Astrocyte (in vitro differentiated cells and primary cell): Measurements from ENCODE around the gene MYCBP2. TPM values are rescaled to one million over a fixed set of nuclear protein-coding genes. Genes with fewer than 3 reads are reported as not detected.
"Not testable (repeated sequence)": the region's sequence is repeated elsewhere in the genome, so short reads cannot be mapped to it uniquely, and the experiment has no call there.

ENCODE experiments used
- DNase-seq: peaks from one replicate; pipeline ENCODE4 v3.0.0-alpha.2; 2010; ENCODE audit warnings: low read depth
- FAIRE-seq: peaks from 2 replicates; lab custom pipeline; 2011; peaks lifted over from hg19 to GRCh38; lab: Jason Lieb, UNC
- H2AFZ ChIP-seq: 2 replicates; pipeline ENCODE4 v1.6.0; 2012; ENCODE audit warnings: low read depth, low read length, inconsistent platforms
- H3K27ac ChIP-seq: 2 replicates; pipeline ENCODE4 v1.5.1; 2011; ENCODE audit warnings: low read depth, low read length, inconsistent platforms
- H3K27me3 ChIP-seq: 2 replicates; pipeline ENCODE4 v1.6.0; 2011; ENCODE audit warnings: low read length, inconsistent platforms; ENCODE audit not compliant: insufficient read depth
- H3K36me3 ChIP-seq: 2 replicates; pipeline ENCODE4 v1.5.1; 2011; ENCODE audit warnings: low read length, inconsistent platforms; ENCODE audit not compliant: insufficient read depth
- H3K4me1 ChIP-seq: 2 replicates; pipeline ENCODE4 v1.5.1; 2011; ENCODE audit warnings: low read length, inconsistent platforms; ENCODE audit not compliant: insufficient read depth
- H3K4me2 ChIP-seq: 2 replicates; pipeline ENCODE4 v1.6.0; 2012; ENCODE audit warnings: low read length, inconsistent platforms
- H3K4me3 ChIP-seq: 2 replicates; pipeline ENCODE4 v1.5.1; 2011; ENCODE audit warnings: low read depth, mild to moderate bottlenecking, low read length, inconsistent platforms; ENCODE audit not compliant: insufficient read depth
- H3K79me2 ChIP-seq: 2 replicates; pipeline ENCODE4 v1.6.0; 2012; ENCODE audit warnings: mild to moderate bottlenecking, low read length, inconsistent platforms; ENCODE audit not compliant: insufficient read depth
- H3K9ac ChIP-seq: 2 replicates; pipeline ENCODE4 v1.6.0; 2012; ENCODE audit warnings: mild to moderate bottlenecking, low read length, inconsistent platforms
- H3K9me3 ChIP-seq: 2 replicates; pipeline ENCODE4 v1.5.1; 2012; ENCODE audit warnings: low read depth, mild to moderate bottlenecking, low read length, inconsistent platforms; ENCODE audit not compliant: insufficient read depth
- H4K20me1 ChIP-seq: 2 replicates; pipeline ENCODE4 v1.6.0; 2012; ENCODE audit warnings: low read length, inconsistent platforms; ENCODE audit not compliant: insufficient read depth
- H3K27ac Mint-ChIP-seq: one replicate; pipeline ENCODE4 v1.8.0; 2021; ENCODE audit warnings: mild to moderate bottlenecking, mixed read lengths; ENCODE audit not compliant: unreplicated experiment
- H3K27me3 Mint-ChIP-seq: one replicate; pipeline ENCODE4 v1.8.0; 2021; ENCODE audit warnings: low read depth, mixed read lengths; ENCODE audit not compliant: unreplicated experiment
- H3K36me3 Mint-ChIP-seq: one replicate; pipeline ENCODE4 v1.8.0; 2021; ENCODE audit warnings: low read depth, mixed read lengths; ENCODE audit not compliant: unreplicated experiment
- H3K4me1 Mint-ChIP-seq: one replicate; pipeline ENCODE4 v1.8.0; 2021; ENCODE audit warnings: low read depth, mixed read lengths; ENCODE audit not compliant: unreplicated experiment
- H3K4me3 Mint-ChIP-seq: one replicate; pipeline ENCODE4 v1.8.0; 2021; ENCODE audit warnings: mild to moderate bottlenecking, moderate library complexity, mixed read lengths; ENCODE audit not compliant: unreplicated experiment
- H3K9me3 Mint-ChIP-seq: one replicate; pipeline ENCODE4 v1.8.0; 2021; ENCODE audit warnings: mild to moderate bottlenecking, mixed read lengths; ENCODE audit not compliant: unreplicated experiment
- CTCF ChIP-seq: IDR thresholded peaks from 2 replicates; pipeline ENCODE4 v1.5.1; 2011; ENCODE audit warnings: low read depth, mild to moderate bottlenecking, inconsistent platforms, low read length, moderate library complexity; ENCODE audit not compliant: insufficient read depth
- EZH2 ChIP-seq: IDR thresholded peaks from 2 replicates; pipeline ENCODE4 v1.6.1; 2012; ENCODE audit warnings: mild to moderate bottlenecking, low read length, inconsistent platforms; ENCODE audit not compliant: insufficient read depth
- total RNA-seq: library from RNA; stranded (reverse); gene quantifications from 2 replicates; pipeline ENCODE4 v1.2.1, GENCODE V29; 2021

The MYCBP2 gene
- total RNA-seq, 1 donor from 2014 or later, result 72.3 TPM

DNA sequence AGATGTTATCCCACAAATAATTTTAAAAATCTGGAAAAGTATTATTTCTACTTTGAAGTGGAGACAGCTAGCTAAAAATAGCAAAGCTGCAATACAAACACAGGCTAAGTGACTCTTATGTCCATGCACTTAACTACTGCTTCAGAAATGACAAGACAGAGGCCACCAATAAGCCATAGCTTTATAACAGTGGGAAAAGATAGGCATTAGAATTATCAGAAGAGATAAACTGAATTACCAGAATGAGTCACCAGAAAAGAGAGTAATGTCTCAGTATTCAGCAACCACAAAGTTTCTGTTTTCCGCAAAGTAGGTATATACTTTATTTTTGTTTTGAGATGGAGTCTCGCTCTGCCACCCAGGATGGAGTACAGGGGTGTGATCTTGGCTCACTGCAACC, 317.9 kb downstream of the MYCBP2 start:
- Mint-ChIP-seq H3K27me3 (no peaks in the 10 kb centered on the region), H3K36me3 (peaks cover 15% of the 10 kb centered on the region), H3K4me1 (peaks cover 2% of the 10 kb centered on the region), H3K27ac (no peak overlapping the region), H3K4me3 (no peak overlapping the region), H3K9me3 (no peaks in the 10 kb centered on the region)
- Histone ChIP-seq H3K27me3 (no peaks in the 10 kb centered on the region), H4K20me1 (peaks cover 60% of the 10 kb centered on the region), H2AFZ (no peak overlapping the region), H3K4me3 (no peak overlapping the region), H3K9me3 (no peaks in the 10 kb centered on the region), H3K4me2 (no peak overlapping the region), H3K4me1 (no peaks in the 10 kb centered on the region), H3K9ac (no peak overlapping the region), H3K79me2 (peaks cover 43% of the 10 kb centered on the region), H3K36me3 (peaks cover 30% of the 10 kb centered on the region), H3K27ac (no peak overlapping the region)
- DNase-seq (no peak), FAIRE-seq (no peak)
- no peak for TF ChIP-seq EZH2
- no peak for TF ChIP-seq CTCF

- FAIRE-seq, H3K9me3 Mint-ChIP-seq, H3K4me3 Mint-ChIP-seq, H3K4me1 Mint-ChIP-seq, H3K4me1 ChIP-seq, H3K27ac ChIP-seq, H3K27ac Mint-ChIP-seq, H3K9ac ChIP-seq, DNase-seq, H3K27me3 Mint-ChIP-seq, H3K27me3 ChIP-seq, H3K4me2 ChIP-seq, H3K9me3 ChIP-seq, H2AFZ ChIP-seq, H3K4me3 ChIP-seq: not testable (repeated sequence)
- H3K36me3 Mint-ChIP-seq, result peaks cover 10% of the 10 kb centered on the region
- peaks cover 54% of the 10 kb centered on the region for H4K20me1 ChIP-seq
- peaks cover 24% of the 10 kb centered on the region for H3K36me3 ChIP-seq
- H3K79me2 ChIP-seq, result peaks cover 36% of the 10 kb centered on the region
Observed at GRCh38 chr13:77008337-77008736, 318.6 kb downstream of the MYCBP2 start.

GRCh38 chr13:77002590-77003190, 324.2 kb downstream of the MYCBP2 start:
- H4K20me1 ChIP-seq, result peaks cover 43% of the 10 kb centered on the region
- H3K4me1 ChIP-seq, result no peaks in the 10 kb centered on the region
- Mint-ChIP-seq H3K4me1 (no peaks in the 10 kb centered on the region), H3K9me3 (no peaks in the 10 kb centered on the region), H3K36me3 (peaks cover 6% of the 10 kb centered on the region), H3K27me3 (no peaks in the 10 kb centered on the region), H3K4me3 (no peak overlapping the region), H3K27ac (no peak overlapping the region)
- no peak overlapping the region for H3K4me3 ChIP-seq
- no peak for DNase-seq
- no peak overlapping the region for H3K9ac ChIP-seq
- peak; percentile 69 for FAIRE-seq
- TF ChIP-seq EZH2, result no peak
- TF ChIP-seq CTCF, result peak; percentile 85
- H3K79me2 ChIP-seq, result peaks cover 15% of the 10 kb centered on the region
- H3K9me3 ChIP-seq, result no peaks in the 10 kb centered on the region
- H2AFZ ChIP-seq, result no peak overlapping the region
- peaks cover 32% of the 10 kb centered on the region for H3K36me3 ChIP-seq
- H3K4me2 ChIP-seq, result no peak overlapping the region
- H3K27ac ChIP-seq, result no peak overlapping the region
- H3K27me3 ChIP-seq, result no peaks in the 10 kb centered on the region
